ENCODE results near the gene CEACAM6.

The CEACAM6 gene

GRCh38 chr19:41796362-41796761, 41.0 kb downstream of the CEACAM6 start, which contains the start of gene CEACAM3:
TSS of gene CEACAM3 (plus strand) at chr19:41796587. CDS start at chr19:41796678, 91 bp downstream.
- DNase-seq (ENCODE audit: low spot score) = no peak

- no peak for DNase-seq (ENCODE audit: low spot score)
Observed at GRCh38 chr19:41796901-41797300, 41.6 kb downstream of the CEACAM6 start.

- no peak for DNase-seq (ENCODE audit: low spot score)
Observed at GRCh38 chr19:41799444-41800000, 44.2 kb downstream of the CEACAM6 start.

- no peak for DNase-seq (ENCODE audit: low spot score)
Observed at GRCh38 chr19:41801031-41801430, 45.7 kb downstream of the CEACAM6 start.

GRCh38 chr19:41801792-41802211, 46.5 kb downstream of the CEACAM6 start:
- DNase-seq (ENCODE audit: low spot score) = no peak

- DNase-seq (ENCODE audit: low spot score) = no peak
Observed at GRCh38 chr19:41802770-41803169, 47.4 kb downstream of the CEACAM6 start.

GRCh38 chr19:41804336-41804735, 49.0 kb downstream of the CEACAM6 start:
- no peak for DNase-seq (ENCODE audit: low spot score)

GRCh38 chr19:41807176-41807575, 51.8 kb downstream of the CEACAM6 start:
- no peak for DNase-seq (ENCODE audit: low spot score)

GRCh38 chr19:41808663-41809566, 53.6 kb downstream of the CEACAM6 start:
- DNase-seq (ENCODE audit: low spot score) = no peak

- DNase-seq (ENCODE audit: low spot score) = no peak
Observed at GRCh38 chr19:41810301-41810700, 55.0 kb downstream of the CEACAM6 start.

GRCh38 chr19:41811036-41811435, 55.7 kb downstream of the CEACAM6 start:
- no peak for DNase-seq (ENCODE audit: low spot score)

GRCh38 chr19:41811981-41812380, 56.7 kb downstream of the CEACAM6 start:
- no peak for DNase-seq (ENCODE audit: low spot score)

- no peak for DNase-seq (ENCODE audit: low spot score)
Observed at GRCh38 chr19:41813911-41814310, 58.6 kb downstream of the CEACAM6 start.

GRCh38 chr19:41815301-41815700, 60.0 kb downstream of the CEACAM6 start:
- no peak for DNase-seq (ENCODE audit: low spot score)

- no peak for DNase-seq (ENCODE audit: low spot score)
Observed at GRCh38 chr19:41816761-41817160, 61.4 kb downstream of the CEACAM6 start.

GRCh38 chr19:41821003-41821735, 65.8 kb downstream of the CEACAM6 start:
- DNase-seq (ENCODE audit: low spot score) = peak; percentile 80

Measured in D341Med (cell line).